GM21717 (cell line): ENCODE measurements around the gene TMEM119.
"Not testable (repeated sequence)": the region's sequence is repeated elsewhere in the genome, so short reads cannot be mapped to it uniquely, and the experiment has no call there.

Experiments
- ATAC-seq: cut with Tn5 transposase; IDR thresholded peaks from one replicate; pipeline ENCODE4 v1.9.1; 2021; ENCODE audit warnings: mild to moderate bottlenecking, moderate library complexity; ENCODE audit not compliant: unreplicated experiment

The TMEM119 gene

DNA sequence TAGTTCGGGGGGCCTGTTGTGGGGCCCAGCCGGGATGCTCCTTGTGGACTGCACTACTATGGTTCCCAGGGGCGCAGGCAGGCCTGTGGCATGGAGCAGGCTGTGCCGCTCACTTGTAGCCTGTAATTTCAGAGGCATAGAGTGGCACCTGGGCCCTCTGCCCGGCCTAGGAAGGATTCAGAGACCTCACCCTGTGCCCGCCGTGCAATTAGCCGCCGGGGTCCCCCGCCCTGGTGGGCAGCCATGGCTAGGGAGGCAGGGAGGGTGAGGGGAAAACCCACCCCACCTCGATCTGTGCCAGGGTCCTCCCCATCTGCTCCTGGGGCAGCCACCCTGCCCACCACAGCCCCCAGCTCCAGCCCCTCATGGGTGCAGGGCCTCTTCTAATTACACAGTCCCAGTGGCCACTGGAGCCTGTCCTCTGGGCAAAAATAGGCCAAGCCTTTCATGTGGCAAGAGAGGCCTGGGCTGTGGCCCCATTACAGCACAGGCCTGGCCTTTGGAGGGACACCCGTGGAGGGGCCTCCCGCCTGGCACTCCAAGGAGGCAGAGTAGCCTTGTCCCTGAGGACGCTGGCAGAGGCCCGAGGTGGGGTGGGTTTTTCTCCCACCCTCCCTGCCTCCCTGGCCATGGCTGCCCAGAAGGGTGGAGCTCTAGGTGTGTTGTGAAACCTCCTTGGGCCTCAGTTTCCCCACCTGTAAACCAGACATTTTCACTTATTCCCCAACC, 5.3 kb upstream of the TMEM119 start:
- no peak for ATAC-seq

DNA sequence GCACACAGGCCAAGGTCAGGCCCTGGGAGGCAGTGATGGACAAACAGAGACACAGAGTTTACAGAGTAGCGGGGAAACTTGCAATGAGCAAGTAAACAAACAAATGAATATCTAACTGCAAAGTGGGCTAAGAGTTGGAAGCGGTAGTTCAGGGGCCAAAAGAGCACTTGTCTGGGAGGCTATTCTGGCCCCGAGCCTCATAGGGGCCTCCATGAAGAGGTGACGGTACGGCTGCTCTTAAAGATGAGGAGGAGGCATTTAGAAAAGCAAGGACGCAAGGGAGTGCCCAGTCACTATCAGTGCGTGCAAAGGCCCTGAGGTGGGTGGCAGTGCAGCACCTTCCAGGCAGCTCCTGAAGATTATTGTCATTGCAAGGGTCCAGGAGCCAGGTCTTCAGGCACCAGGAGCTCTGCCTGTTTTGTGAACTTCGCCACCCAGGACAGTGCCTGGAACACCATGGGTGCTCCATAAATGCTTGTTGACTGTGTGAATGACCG, 4.4 kb upstream of the TMEM119 start:
- no peak for ATAC-seq

DNA sequence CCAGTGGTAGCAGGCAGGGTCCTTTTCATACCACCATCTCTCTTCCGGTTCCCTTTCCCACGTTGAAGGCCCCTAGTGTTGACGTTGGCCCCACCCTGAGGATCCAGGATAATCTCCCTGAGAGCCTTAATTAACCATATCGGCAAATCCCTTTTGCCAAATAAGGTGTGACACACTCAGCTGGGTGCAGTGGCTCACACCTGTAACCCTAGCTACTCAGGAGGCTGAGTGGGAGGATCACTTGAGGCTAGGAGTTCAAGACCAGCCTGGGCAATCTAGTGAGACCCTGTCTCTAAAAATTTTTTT, 2.8 kb upstream of the TMEM119 start:
- ATAC-seq: no peak

DNA sequence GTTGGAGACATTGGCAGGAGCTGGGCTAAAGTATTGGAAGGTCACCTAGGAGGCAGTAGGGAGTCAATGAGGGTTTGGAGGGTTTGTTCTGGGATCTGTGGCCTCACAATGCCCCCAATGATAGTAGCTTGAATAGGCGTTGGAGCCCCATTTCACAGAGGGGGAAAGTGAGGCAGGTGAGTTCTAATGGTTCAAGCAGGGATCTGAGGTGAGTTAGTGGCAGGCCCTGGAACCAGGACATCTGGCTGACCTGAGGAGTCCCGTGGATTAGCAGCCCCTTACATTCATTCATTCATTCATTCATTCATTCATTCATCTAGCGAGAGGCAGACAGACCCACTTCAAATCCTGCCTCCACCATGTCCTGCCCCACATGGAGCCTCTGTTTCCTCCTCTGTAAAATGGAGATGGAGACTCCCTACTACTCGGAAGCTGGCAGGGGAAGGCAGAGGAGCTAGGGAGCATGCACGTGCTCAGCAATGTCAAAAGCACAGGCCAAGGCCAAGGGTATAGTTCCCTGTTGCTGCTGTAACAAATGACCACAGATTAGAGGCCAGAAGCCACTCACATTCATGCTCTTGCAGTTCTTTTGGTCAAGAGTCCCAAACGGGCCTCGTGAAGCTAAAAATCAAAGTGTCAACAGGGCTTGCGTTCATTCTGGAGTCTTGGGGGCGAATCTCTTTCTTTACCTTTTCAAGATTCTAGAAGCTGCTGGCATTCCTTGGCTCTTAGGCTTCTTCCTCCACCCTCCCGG, 2.2 kb upstream of the TMEM119 start:
- ATAC-seq: no peak

DNA sequence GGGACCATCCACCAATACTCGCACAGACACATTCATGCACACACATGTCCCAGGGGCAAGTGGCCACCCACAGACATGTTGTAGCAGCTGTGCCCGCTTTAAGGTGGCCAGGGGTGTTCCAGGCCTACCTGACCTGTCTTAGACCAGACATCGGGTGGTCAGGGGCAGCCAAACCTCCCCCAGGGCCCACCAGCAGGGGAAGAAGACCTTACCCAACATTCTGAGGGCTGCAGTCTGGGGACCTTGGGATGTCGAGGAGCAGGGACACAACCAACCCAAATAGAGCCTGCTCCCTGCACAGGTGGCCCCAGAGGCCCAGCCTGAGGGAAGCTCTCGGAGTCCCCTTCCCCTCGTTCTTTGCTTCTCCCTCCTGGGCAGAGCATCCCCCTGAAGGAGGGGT, 1.7 kb upstream of the TMEM119 start:
- no peak for ATAC-seq

DNA sequence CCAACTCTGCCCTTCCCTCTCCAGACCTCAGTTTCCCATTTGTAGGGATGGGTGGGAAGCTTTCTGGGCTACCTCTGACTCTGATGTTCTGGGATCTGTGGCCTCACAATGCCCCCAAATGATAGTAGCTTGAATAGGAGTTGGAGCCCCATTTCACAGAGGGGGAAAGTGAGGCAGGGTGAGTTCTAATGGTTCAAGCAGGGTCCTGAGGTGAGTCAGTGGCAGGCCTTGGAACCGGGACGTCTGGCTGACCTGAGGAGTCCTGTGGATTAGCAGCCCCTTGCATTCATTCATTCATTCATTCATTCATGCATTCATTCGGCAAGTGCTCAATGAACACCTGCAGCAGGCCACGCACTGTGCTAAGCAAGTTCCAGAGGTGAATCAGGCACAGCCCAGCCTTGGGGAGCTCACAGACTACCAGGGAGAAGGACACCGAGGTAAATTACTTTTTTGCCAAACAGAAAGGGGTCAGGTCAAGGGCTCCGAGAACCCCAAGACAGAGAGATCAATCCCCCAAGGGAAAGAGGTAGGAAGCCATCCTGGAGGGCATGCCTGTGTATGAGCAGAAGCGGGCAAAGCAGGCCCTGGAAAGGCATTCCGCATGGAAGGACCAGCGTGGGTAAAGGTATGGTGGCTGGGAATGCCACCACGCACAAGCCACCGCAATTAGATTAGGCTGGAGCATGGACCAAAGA, 818 bp upstream of the TMEM119 start:
- ATAC-seq: no peak

DNA sequence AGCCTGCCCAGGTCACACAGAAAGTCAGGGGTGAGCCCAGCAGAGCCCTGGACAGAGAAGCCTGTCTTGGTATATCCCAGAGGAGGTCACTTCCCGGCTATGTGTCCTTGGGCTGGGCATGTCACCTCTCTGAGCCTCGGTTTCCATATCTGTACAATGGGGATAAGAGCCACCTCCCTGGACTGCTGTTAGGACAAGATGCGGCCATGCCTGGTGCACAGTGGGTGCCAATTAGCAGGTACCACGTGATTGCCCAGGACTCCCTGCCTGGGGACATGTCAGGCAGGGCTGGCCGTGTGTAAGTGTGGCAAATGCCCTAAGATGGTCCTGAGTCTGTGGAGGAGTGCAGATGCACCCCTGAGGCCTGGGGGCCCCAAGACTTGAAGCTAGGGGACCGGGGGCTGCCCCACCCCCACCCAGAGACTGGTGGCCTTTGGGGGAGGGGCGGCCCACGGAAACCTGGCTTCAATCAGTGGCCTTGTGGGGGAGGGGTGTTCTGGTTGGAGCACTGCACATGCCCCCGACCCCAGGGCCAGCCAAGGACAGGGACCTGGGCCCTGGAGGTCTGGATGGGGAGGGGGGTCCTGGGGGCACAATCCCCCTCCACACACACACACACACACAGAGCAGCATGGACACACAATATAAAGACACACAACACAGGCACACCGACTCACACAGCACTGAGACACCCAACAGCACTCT, 878 bp downstream of the TMEM119 start:
- ATAC-seq: no peak

DNA sequence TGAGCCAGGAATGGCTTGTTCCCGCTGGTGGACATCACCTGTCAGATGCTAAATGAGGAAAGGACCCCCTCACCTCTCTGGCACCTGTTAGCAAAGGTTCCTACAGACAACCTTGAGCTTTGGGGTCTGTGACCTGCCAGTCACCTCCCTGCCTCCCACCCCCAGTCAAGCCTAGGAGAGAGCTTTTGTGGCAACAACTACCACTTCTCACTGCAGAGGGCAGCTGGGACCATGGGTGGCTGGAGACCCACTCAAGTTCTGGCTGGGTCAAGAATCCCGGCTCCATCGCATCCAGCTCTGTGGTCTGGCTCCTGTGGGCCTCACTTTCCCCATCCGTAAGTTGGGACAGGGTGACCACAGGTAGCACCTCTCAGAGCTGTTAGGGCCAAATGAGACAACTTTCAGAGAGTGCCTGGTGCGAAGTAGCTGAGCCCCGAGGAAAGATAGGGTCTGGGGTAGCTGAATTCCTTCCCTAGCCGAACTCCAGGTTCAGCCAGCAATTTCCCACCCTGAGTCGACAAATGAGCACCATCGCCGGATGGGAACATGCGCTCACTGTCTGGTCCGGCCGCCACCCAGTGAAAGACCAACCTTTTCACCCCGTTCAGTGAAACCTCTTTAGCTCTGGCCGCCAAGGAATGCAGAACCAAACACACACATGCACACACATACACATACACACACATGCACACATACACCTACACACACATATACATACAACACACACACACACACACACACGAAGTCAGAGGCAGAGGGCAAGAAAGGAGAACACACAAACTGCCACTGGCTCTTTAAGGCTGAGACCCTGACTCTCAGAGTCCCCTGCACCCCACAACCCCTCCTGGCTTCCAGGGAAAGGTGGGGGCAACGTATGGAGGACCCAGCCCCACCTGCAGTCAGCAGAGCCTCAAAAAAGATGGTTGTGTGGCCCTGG, 1.9 kb downstream of the TMEM119 start:
- no peak for ATAC-seq

DNA sequence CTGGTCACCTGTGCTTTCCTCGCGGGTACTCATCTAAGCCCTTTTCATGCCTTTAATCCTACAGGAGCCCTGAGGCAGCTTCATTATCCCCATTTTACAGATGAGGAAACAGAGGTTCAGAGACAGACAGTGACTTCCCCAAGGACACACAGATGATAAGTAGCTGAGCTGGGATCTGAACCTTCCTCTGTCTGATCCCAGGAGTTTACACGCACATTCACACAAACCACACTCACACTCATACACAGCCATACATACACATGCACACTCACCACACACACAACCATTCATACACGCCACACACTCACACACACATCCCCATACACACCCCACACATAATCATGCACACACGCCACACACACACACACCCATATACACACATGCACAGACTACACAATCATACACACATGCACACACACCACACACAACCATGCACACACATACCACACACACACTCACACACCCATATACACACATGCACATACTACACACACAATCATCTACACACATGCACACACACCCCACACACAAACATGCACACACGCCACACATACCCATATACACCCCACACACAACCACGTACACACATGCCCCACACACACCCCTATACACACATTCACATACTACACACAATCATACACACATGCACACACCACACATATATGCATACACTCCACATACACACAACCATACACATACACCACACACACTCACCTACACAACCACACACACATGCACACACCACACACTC, 2.7 kb downstream of the TMEM119 start:
- no peak for ATAC-seq

DNA sequence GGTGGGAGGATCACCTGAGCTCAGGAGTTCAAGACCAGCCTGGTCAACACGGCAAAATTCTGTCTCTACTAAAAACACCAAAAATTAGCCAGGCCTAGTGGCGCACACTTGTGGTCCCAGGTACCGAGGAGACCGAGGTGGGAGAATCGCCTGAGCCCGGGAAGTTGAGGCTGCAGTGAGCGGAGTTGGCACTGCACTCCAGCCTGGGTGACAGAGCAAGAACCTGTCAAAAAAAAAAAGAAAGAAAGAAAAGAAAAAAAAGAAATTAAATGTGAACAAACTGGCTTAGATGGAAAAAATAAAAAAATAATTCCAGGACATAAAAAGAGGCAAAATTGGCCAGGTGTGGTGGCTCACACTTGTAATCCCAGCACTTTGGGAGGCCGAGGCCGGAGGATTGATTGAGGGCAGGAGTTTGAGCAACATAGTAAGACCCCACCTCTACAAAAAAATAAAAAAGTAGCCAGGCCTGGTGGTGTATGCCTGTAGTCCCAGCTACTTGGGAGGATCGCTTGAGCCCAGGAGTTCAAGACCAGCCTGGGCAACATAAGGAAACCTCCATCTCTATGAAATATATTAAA, 3.5 kb downstream of the TMEM119 start:
- no peak for ATAC-seq

DNA sequence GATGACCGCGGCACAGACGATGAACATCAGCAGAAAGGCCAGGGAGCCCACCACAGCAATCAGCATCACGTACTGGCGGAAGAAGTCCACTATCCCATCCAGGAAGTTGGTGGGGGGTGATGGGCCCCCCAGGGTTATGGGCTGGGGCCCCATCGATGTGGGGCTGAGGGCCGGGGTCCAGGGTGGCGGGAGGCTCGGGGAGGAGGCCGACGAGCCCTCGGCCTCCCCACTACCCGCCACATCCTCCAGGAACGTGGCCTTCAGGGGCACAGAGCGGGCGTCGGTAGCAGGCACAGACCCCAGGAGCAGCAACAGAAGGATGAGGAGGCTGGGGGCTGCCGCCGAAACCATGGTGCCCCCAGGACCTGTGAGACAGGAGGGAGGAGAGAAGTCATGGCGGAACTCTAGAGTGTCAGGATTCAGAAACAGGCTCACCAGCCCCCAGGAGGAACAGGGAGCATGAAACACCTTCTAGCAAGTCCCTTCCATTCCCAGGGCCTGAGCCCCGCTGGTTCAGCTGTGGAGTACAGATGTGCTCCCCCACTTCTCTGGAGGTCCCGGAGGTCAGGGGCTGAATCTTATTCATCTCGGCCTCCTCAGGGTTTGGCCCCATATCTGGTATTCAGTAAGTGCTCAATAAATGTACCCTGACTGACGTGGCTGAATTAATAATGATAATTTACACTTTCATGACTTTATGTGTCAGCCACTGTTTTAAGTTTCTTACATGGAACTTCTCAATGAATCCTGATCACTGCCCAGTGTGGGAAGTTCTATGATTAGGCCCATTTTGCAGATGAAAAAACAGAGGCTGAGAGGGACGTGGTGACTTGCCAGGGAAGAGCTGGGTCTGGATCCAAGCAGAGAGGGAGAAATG, 5.6 kb downstream of the TMEM119 start:
- no peak for ATAC-seq

DNA sequence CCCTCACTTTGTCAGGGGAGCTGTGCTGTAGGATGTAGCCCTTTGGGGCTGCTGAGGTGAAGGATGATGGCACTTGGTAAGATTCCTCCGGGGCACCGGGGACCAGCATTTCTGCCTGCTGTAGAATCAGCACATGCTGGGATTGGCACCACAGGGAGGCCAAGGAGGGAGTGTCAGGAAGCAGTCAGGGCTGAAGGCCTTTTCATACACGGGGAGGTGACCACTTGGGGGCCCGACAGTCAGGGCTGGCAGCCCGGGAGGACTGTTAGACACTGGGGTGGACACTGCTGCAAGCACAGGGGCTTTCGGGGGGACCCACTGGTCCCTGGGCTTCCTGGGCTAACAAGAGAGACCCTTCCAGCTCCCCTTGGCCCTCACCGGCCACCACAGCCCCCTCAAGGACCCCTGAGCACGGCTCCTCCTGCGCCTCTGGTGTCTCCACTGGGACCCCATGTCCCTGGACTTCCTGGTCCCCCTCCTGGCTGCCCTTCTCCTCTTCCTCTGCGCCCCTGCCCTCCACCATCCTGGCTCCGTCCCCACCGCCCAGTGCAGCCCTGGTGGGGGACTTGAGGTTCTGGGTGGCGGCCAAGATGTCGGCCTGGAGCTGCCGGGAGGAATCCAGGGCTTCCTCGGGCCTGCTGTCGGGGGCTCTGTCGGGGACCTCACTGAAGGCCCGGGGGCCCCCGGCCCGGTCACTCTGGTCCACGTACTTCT, 6.5 kb downstream of the TMEM119 start:
- ATAC-seq: no peak

DNA sequence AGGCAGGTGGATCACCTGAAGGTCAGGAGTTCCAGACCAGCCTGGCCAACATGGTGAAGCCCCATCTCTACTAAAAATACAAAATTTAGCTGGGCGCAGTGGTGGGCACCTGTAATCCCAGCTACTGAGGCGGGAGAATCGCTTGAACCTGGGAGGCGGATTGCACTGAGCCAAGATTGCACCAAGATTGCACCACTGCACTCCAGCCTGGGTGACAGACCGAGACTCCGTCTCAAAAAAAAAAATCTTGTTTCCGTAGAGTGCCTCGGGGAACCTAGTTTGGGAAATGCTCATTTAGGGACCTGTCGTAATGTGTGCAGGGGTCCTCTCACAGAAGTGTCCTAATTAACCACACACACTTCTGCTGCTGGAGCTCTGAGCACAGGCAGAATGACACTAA, 7.4 kb downstream of the TMEM119 start:
- ATAC-seq: not testable (repeated sequence)

DNA sequence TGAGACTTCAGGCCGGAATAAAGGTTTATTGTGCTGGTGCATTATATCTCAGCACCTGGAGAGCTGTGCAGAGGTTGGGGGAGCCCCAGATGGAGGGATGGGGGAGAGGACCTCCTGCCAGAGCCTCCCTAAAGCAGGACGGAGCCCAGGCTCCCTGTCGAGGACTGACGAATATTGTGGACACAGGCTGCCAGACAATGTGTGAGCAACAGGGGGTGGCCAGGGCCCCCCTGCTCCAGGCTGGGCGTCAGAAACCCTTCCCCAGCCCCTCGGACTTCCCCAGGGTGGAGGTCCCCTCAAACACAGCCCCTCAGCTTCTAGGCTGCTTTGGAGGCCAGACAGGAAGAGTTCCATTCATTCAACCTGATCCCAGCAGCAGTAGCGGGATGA, 8.0 kb downstream of the TMEM119 start:
- no peak for ATAC-seq

DNA sequence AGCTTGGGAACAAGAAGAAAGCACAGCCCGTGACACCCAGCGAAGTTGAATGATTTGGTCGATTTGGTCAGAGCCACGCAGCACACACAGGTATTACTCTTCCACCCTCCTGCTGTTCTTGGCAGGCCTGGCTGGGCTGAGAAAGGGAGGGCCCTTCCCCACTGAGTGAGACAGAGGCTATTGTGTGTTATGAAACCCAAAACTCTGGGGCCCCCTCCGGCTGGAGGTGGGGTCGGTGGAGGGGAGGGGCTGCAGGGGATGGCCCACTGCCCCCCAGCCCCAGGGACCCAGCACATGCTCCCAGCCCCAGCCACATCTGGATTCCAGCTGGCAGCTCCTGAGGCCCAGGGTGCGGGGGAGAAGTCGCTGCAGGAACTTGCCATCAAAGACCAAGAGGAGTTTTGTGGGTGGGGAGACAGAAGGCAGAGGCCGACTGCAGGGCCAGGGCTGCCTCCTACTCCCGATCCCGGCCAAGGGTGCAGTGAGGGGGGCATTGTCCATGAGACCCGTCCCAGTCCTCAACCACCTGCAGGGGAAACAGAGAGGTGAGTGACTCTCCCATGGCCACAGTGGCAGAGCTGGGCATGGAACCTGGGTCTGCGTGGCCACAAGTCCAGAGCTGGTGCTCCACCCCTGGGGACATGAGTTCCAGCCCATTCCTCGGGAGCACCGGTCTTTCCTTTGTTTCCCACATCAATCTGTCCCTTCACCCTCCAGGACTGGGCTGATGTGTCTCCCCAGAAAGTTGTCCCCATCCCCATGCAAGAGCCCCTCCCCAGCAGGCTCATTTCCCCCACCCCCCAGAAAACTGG, 8.7 kb downstream of the TMEM119 start:
- no peak for ATAC-seq

DNA sequence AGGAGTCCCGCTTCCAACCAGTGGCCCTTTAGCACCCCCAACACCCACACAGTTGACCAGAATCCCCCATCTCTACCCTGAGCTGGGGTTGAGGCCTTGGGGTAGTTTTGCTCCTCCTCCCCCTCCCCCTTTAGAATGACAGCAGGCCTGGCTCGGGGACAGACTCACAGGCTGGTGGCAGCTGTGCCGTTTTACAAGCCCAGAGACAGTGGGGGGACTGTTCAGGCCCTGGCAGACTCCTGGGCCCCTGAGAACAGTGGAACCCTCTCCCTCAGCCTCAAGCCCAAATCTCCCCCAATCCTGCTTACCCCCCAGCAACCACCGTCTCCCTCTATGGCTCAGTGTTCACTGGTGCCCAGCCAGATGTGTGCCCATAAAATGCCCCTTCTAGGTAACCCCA, 10.1 kb downstream of the TMEM119 start:
- no peak for ATAC-seq

DNA sequence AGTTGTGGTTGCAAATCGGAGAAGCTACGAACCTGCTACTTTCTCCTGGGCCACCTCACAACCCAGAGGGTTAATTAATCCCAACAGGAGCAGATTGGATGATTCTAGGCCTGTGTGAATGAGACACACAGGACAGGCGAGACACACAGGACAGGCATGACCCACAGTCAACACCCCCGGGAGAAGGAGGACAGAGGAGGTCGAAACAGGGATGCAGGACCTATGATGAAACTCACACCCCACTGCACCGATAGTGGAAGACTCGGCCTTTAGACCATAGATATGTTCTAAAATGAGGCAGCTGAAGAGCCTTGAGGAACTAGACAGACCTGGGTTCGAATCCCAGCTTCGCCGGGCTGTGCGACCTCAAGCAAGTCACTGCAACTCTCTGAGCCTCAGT, 11.6 kb downstream of the TMEM119 start:
- no peak for ATAC-seq
